ENCODE measurements around the gene RASSF5.

RASSF5 gene

GRCh38 chr1:206477581-206478380, 29.6 kb upstream of the RASSF5 start:
- no peak for DNase-seq
- no peak overlapping the region for H3K9ac ChIP-seq (ENCODE audit: low read length)
- H3K36me3 ChIP-seq (replicated peaks; ENCODE audit: insufficient read depth, low read length): no peaks in the 10 kb centered on the region; the same call in 1 of the 2 replicates

GRCh38 chr1:206478746-206479145, 28.6 kb upstream of the RASSF5 start:
- no peak for DNase-seq
- Histone ChIP-seq H3K79me2 (ENCODE audit: low read length) (peaks cover 12% of the 10 kb centered on the region; the same call in 1 of the 2 replicates), H3K9me2 (replicated peaks; ENCODE audit: insufficient read depth, low read length) (no peaks in the 10 kb centered on the region), H3K27ac (ENCODE audit: low read length) (no peak overlapping the region), H3K9ac (ENCODE audit: low read length) (no peak overlapping the region), H4K20me1 (ENCODE audit: insufficient read depth, low read length) (no peaks in the 10 kb centered on the region), H3K27me3 (replicated peaks; ENCODE audit: insufficient read depth, low read length) (no peaks in the 10 kb centered on the region), H2AFZ (ENCODE audit: low read length) (no peak overlapping the region), H3K4me3 (ENCODE audit: low read length) (no peak overlapping the region), H3K4me1 (ENCODE audit: low read length) (peaks cover 15% of the 10 kb centered on the region), H3K9me3 (replicated peaks; ENCODE audit: insufficient read depth, low read length) (no peaks in the 10 kb centered on the region), H3F3A (ENCODE audit: insufficient read depth, low read length) (peaks cover 7% of the 10 kb centered on the region), H3K36me3 (replicated peaks; ENCODE audit: insufficient read depth, low read length) (no peaks in the 10 kb centered on the region; the same call in 1 of the 2 replicates), H3K4me2 (ENCODE audit: low read depth, low read length) (no peak overlapping the region)
- TF ChIP-seq CTCF (IDR thresholded peaks at IDR 0.05; ENCODE audit: low read length) (no peak), EZH2 (optimal IDR thresholded peaks at IDR 0.05; ENCODE audit: low read depth, low read length) (no peak), EZH2phosphoT487 (IDR thresholded peaks at IDR 0.05; ENCODE audit: low read length) (no peak)

More at GRCh38 chr1:206477581-206478380, 29.6 kb upstream of the RASSF5 start:
- H4K20me1 ChIP-seq (ENCODE audit: insufficient read depth, low read length): no peaks in the 10 kb centered on the region
- no peak overlapping the region for H3K4me3 ChIP-seq (ENCODE audit: low read length)
- H3K4me1 ChIP-seq (ENCODE audit: low read length): peaks cover 15% of the 10 kb centered on the region
- peaks cover 7% of the 10 kb centered on the region for H3F3A ChIP-seq (ENCODE audit: insufficient read depth, low read length)
- no peaks in the 10 kb centered on the region for H3K27me3 ChIP-seq (replicated peaks; ENCODE audit: insufficient read depth, low read length)
- H3K9me3 ChIP-seq (replicated peaks; ENCODE audit: insufficient read depth, low read length): no peaks in the 10 kb centered on the region
- H2AFZ ChIP-seq (ENCODE audit: low read length): no peak overlapping the region
- H3K9me2 ChIP-seq (replicated peaks; ENCODE audit: insufficient read depth, low read length): no peaks in the 10 kb centered on the region
- H3K27ac ChIP-seq (ENCODE audit: low read length): no peak overlapping the region
- TF ChIP-seq EZH2phosphoT487 (IDR thresholded peaks at IDR 0.05; ENCODE audit: low read length) (no peak), CTCF (IDR thresholded peaks at IDR 0.05; ENCODE audit: low read length) (no peak), EZH2 (optimal IDR thresholded peaks at IDR 0.05; ENCODE audit: low read depth, low read length) (no peak)
- no peak overlapping the region for H3K4me2 ChIP-seq (ENCODE audit: low read depth, low read length)
- peaks cover 20% of the 10 kb centered on the region for H3K79me2 ChIP-seq (ENCODE audit: low read length)

DNA sequence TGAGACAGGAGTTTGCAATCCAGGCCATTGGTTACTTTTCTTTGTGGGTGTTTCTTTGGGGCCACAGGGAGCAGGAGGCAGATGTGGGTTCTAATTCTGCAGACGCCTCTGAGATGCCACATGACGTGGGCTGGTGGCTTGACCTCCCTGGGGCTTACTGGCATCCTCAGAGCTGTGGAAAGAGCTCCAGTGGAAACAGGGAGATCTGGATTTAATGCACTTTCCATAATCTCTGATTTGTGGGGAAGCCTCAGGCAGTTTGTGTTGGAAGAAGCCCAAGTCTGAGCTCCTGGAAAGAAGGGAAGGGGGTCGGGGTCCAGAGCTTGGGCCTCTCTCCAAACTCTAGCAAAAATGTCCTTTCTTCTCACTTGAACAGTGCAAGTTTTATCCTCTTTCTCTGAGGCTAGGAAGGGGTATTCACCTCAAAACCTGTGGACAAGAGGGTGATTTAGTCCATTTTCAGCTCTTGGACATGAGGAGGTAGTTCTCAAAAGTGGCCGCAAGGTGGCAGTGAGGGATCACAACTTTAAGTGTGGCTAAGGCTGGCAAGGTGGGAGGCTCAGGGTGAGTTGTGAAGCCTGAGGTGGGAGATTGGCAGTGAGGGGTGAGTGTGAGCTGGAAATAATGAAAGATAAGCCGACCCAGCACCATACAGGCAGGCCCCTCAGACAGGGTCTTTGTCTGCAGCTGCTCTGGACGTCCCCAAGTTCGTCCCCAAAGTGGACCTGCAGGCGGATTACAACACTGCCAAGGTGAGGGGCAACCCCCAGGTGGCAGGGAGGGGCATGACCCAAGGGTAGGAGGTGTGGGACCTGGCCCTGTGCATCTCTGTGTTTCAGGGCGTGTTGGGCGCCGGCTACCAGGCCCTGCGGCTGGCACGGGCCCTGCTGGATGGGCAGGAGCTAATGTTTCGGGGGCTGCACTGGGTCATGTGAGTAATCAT, 27.9 kb upstream of the RASSF5 start:
- Histone ChIP-seq H3K36me3 (replicated peaks; ENCODE audit: insufficient read depth, low read length) (no peaks in the 10 kb centered on the region), H3K4me2 (ENCODE audit: low read depth, low read length) (no peak overlapping the region)
- TF ChIP-seq CTCF (IDR thresholded peaks at IDR 0.05; ENCODE audit: low read length) (peak; percentile 94), EZH2phosphoT487 (IDR thresholded peaks at IDR 0.05; ENCODE audit: low read length) (no peak)

More for the DNA sequence above, 27.9 kb upstream of the RASSF5 start:
- Histone ChIP-seq H3K9me3 (replicated peaks; ENCODE audit: insufficient read depth, low read length) (no peaks in the 10 kb centered on the region), H3K4me1 (ENCODE audit: low read length) (peaks cover 9% of the 10 kb centered on the region), H3K27ac (ENCODE audit: low read length) (no peak overlapping the region), H3F3A (ENCODE audit: insufficient read depth, low read length) (peaks cover 7% of the 10 kb centered on the region), H3K79me2 (ENCODE audit: low read length) (peaks cover 6% of the 10 kb centered on the region; the same call in 1 of the 2 replicates), H3K27me3 (replicated peaks; ENCODE audit: insufficient read depth, low read length) (no peaks in the 10 kb centered on the region), H3K9me2 (replicated peaks; ENCODE audit: insufficient read depth, low read length) (no peaks in the 10 kb centered on the region), H2AFZ (ENCODE audit: low read length) (no peak overlapping the region), H4K20me1 (ENCODE audit: insufficient read depth, low read length) (no peaks in the 10 kb centered on the region), H3K4me3 (ENCODE audit: low read length) (no peak overlapping the region), H3K9ac (ENCODE audit: low read length) (no peak overlapping the region)
- DNase-seq: peak; percentile 79

Data from MM.1S (cell line).